ENCODE data around the gene WDR54.

GRCh38 chr2:74391209-74391579 lies 30.3 kb upstream of the WDR54 start:
- TF ChIP-seq, protein P1, sequence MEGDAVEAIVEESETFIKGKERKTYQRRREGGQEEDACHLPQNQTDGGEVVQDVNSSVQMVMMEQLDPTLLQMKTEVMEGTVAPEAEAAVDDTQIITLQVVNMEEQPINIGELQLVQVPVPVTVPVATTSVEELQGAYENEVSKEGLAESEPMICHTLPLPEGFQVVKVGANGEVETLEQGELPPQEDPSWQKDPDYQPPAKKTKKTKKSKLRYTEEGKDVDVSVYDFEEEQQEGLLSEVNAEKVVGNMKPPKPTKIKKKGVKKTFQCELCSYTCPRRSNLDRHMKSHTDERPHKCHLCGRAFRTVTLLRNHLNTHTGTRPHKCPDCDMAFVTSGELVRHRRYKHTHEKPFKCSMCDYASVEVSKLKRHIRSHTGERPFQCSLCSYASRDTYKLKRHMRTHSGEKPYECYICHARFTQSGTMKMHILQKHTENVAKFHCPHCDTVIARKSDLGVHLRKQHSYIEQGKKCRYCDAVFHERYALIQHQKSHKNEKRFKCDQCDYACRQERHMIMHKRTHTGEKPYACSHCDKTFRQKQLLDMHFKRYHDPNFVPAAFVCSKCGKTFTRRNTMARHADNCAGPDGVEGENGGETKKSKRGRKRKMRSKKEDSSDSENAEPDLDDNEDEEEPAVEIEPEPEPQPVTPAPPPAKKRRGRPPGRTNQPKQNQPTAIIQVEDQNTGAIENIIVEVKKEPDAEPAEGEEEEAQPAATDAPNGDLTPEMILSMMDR (IDR thresholded peaks at IDR 0.05; ENCODE audit: low read depth, low read length): no peak
- no peak for TF ChIP-seq POLR2A (IDR thresholded peaks at IDR 0.05; ENCODE audit: extremely low read depth, insufficient read length)

Measured in NB4 (cell line).